ENCODE data around the gene GRM1.
A peak's percentile ranks its signal among the peaks of the same experiment; 100 is the strongest.

GRM1 gene

DNA sequence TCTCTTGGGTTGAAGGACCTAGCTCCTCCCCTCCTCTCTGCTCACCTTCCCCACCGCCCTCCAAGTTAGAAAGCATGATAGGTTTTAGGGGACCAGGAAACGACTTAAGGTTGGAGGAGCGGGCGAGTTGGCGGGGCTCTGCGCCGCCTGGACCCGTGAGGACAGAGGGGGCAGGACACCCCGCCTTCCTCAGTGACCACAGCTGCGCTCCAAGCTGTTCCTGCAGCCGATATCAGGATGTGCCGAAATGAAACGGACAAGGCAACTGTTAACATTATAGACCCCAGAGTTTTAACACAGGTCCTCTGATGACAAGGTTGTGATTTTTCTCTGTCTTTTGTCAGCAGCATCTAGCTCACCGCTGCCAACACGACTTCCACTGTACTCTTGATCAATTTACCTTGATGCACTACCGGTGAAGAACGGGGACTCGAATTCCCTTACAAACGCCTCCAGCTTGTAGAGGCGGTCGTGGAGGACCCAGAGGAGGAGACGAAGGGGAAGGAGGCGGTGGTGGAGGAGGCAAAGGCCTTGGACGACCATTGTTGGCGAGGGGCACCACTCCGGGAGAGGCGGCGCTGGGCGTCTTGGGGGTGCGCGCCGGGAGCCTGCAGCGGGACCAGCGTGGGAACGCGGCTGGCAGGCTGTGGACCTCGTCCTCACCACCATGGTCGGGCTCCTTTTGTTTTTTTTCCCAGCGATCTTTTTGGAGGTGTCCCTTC, at the start of gene GRM1:
TSS of gene GRM1 (plus strand) at position 212 of the 722 bp plus-strand sequence. CDS start at position 668, 456 bp downstream.
- DNase-seq (ENCODE audit: insufficient read length, low spot score) = no peak
- FAIRE-seq = no peak
- TF ChIP-seq CTCF (IDR thresholded peaks at IDR 0.05; ENCODE audit: insufficient read depth, missing control alignments) = no peak

GRCh38 chr6:146009338-146009737, 19.5 kb upstream of the GRM1 start:
- no peak for TF ChIP-seq CTCF (IDR thresholded peaks at IDR 0.05; ENCODE audit: insufficient read depth, missing control alignments)
- no peak for DNase-seq (ENCODE audit: insufficient read length, low spot score)
- no peak for FAIRE-seq

- FAIRE-seq (no peak), DNase-seq (ENCODE audit: insufficient read length, low spot score) (no peak)
- no peak for TF ChIP-seq CTCF (IDR thresholded peaks at IDR 0.05; ENCODE audit: insufficient read depth, missing control alignments)
These were observed 14.6 kb upstream of the GRM1 start for GRCh38 chr6:146014233-146014632.

- no peak for DNase-seq (ENCODE audit: insufficient read length, low spot score)
- TF ChIP-seq CTCF (IDR thresholded peaks at IDR 0.05; ENCODE audit: insufficient read depth, missing control alignments) = no peak
- FAIRE-seq = no peak
These were observed 11.2 kb upstream of the GRM1 start for GRCh38 chr6:146017672-146018071.

DNA sequence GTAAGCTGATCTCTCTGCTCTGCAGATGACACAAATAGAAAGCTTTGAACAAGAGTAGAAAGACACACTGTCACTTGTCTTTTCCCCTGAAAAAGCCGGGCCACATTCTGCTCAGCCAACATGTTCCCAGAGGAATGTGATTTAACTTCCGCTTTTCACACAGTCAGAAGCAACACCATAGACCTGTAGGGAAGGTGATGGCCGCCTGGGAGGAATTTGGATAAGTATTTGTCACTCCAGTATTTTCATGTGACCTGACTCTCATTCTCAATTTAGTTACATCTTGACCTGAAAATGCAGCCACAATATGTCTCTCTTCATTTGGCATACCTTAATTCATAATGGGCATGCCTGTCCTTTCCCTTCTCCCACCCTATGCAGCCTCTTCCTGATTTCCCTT, 2.0 kb upstream of the GRM1 start:
- DNase-seq (ENCODE audit: insufficient read length, low spot score) (no peak), FAIRE-seq (no peak)
- no peak for TF ChIP-seq CTCF (IDR thresholded peaks at IDR 0.05; ENCODE audit: insufficient read depth, missing control alignments)

GRCh38 chr6:146027586-146028251, 1.1 kb upstream of the GRM1 start:
- FAIRE-seq = no peak
- peak; percentile 58 for TF ChIP-seq CTCF (IDR thresholded peaks at IDR 0.05; ENCODE audit: insufficient read depth, missing control alignments)
- DNase-seq (ENCODE audit: insufficient read length, low spot score) = peak; percentile 27

DNA sequence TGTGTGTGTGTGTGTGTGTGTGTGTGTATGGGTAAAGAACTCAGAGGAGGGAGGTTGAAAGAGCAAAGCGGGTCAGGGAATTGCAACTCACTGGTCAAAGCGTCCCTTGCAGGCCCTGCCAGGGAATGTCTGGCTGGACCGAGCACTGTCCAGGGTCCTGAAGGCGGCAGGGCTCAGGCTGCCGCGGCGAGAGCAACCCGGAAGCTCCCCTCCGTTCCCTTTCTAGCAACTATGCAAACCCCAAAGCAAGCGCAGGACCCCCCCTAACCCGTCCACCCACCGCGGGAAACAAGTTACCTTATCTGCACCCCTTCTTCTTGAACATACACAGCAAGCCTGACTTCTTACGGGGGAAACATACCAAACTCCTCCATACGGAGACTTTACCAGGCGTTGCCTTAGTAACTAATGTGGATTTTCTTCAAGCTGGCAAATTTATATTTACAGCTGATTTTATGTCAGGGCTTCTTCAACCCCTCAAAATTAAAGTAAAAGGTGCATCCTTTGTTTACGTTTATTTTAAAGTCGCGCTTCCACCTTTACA, 538 bp upstream of the GRM1 start:
- no peak for TF ChIP-seq CTCF (IDR thresholded peaks at IDR 0.05; ENCODE audit: insufficient read depth, missing control alignments)
- FAIRE-seq = no peak
- no peak for DNase-seq (ENCODE audit: insufficient read length, low spot score)

Measured in D721Med (cell line).